OCI-M1 (cell line): ENCODE data around the gene CCNL1.

ENCODE experiments used
- DNase-seq: peaks from one replicate; lab custom pipeline; 2025; lab: John Stamatoyannopoulos, UW

CCNL1 gene

DNA sequence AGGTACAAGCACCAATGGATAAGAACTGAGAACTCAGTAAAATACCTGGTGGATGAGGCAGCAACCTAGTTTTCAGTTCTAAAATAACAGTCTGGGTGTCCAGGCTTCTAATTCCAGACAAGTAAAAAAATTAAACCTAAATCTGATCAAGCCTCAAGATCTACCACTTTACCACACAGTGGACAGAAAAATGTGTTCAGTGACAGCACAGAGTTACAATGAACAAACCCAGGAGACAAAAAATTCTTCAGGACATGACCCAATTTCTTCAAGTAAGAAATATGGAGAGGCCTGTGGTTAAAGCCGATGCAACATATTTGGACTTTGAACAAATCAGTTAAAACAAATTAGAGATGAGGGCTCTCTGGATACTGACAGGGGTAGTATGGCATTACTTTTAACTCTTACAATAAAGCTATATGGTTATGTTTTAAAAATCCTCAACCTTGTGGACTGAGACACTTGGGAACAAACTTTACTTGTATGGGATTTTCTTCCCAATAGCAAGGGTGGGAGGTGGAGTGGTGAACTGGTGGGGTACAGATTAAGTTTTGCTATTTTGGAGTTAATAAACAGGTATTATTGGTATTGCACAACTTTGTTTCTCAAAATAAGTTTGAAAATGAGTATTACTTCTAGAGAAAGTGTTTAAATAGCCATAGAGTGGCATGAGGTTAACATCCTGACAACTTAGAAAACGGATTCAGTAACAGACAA is 14.2 kb downstream of the CCNL1 start:
- no peak for DNase-seq

DNA sequence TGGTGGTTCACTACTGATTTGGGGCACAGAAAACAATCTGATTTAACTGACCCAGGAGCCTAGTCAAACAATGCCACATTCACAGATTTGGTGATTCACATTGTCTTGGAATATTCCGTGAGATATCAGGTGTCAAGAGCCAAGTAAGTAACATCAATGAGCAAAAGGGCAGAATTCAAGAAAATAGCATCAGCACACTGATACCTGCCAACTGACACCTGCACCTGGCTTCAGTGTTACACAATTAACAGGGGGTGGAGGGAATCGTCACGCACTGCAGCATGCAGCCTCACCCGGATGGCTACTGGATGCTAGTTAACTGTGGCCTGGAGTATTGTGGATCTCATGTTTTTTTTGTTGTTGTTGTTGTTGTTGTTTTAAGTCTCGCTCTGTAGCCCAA is 17.6 kb downstream of the CCNL1 start:
- DNase-seq, result no peak

DNA sequence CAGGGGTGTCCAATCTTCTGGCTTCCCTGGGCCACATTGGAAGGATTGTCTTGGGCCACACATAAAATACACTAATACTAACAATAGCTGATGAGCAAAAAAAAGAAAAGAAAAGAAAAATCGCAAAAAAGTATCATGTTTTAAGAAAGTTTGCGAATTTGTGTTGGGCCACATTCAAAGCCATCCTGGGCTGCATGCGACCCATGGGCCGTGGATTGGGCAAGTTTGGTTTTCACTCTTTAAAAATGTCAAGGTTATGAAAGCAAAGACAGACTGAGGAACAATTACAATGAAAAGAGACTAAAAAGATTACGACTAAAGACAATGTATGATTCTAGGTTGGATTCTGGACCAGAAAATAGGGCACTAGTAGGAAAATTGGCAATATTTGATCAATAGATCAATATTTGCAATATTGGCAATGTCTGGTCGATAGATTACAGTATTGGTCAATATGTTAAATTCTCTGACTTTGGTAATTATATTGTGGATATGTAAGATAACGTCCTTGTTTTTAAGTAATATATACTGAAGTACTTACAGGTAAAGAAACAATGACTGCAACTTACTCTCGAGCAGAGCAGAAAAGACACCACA is 19.9 kb downstream of the CCNL1 start:
- no peak for DNase-seq

DNA sequence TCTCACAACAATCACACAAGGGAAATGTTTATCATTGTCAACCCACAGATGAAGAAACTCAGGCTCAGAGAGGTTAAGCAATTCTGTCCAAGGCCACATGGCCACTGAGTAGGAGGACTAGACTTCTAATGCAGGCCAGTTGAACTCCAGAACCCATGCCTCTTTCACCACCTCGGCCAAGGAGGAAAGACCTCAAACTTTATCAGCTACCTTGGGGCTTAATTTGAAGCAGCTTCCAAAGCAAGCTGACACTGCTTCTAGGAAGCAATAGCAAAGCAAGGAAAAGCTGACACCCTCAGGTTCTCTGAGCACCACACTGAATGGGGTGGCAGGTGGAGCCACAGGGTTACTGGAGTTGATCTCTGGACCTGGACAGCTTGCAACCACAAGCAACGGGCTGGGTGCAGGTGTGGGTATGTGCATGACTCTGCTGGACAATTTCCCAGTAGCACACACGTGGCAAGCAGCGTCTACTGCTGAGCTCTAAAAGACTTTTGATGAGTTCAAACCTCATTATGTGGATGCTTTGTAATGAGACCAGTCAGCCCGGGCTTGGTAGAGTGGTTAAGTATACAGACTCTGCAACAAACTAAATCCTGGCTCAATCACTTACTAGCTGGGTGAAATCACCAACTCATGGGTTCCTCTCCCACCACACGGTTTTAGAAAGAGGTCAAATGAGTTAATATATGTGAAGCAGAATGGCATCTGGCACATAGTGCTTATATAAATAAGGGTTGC is 23.1 kb downstream of the CCNL1 start:
- DNase-seq, result no peak

DNA sequence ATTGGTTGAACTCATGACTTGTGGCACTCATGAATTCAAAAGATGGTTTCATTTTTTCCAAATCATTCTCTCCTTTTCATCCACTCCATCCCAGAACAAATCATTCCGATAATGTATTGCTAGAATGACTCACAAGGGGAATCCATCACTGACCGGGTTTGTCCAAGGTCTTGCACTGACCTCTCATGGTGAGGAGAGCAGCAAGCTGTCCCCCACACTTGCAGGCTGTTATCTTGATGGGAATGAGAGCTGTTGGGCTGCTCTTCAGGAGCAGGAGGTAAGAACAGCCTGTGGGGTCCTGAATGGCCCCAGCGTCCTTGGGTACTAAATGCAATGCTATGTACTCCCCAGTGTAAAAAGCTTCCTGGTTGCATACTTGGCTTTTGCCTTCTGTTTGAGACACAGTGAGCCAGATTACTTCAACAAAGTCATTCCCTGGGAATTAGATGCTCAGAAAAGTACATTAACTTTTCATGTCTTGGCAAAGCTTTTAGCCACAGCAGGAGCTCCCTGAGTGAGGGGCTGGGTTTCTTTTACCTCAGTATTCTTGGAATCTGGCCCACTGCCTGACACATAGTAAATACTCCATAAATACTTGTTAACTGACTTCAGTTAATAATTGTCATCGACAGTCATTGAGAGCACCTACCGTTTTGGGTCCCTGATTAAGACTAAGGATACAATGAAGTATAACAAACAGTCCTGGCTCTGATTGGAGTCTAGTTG is 24.1 kb downstream of the CCNL1 start:
- no peak for DNase-seq

DNA sequence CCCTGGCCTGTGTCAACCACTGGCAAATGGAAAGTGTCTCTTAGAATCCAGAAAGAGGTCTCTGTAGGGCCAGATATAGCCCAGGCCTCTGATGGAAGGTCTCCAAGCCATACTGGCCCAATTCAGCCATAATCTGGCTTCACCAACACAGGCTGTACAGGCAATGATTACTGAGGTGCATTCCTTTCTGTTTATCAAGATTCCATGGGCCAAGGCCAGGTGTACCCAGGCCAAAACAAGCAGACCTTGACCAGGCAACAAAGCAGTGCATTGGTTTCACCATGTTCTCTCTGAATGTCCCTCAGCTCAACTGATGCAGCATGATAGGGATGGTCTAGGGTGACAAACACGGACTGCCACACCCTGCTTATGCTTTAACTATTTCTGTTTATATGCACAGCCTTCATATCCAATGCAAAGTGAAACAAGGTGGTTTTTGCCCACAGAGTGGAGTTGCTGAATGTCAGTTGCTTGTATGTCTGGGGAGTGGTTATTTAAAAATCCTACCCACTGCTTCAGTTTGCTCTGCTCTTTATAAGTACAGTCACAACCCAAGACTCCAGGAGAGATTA is 25.2 kb downstream of the CCNL1 start:
- DNase-seq, result peak; percentile 28

DNA sequence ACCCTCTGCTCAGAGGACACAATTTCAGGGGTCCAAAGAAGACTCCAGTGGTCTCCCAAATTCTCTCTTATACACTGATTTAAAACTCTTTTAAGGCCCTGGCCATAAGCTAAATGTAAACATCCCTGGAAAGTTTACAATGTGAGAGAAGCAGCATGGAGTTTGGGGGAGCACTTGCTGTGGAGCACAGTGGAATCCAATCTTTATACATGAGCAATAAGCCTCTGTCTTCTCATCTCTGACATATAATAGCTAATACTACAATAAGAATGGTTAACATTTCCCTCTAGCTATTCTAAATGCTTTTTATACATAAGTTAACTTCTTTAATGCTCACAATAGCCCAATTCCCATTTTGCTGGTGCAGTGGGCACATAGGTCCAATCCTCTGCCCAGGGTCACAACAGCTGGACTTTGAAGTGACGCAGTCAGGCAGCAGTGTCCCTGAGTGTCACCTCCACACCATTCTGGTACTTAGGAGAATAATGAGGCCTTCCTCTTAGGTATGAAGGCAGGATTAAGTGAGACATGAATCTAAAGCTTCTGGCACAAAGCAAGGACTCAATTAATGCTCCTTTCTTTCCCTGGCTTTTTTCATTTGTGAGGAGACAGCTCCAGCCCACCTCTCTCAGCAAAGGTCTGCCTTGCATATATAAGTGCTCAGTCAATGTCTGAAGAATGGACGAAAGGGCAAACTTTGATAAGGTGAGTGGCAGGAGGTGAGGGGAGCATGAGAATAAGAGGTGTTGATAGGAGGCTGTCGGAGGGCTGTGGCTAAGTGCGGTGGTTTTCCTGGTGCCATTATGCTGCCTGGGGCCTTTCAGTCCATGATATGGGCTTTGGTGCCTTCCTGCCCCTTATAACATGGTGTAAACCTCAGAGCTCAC is 26.3 kb downstream of the CCNL1 start:
- DNase-seq, result no peak

DNA sequence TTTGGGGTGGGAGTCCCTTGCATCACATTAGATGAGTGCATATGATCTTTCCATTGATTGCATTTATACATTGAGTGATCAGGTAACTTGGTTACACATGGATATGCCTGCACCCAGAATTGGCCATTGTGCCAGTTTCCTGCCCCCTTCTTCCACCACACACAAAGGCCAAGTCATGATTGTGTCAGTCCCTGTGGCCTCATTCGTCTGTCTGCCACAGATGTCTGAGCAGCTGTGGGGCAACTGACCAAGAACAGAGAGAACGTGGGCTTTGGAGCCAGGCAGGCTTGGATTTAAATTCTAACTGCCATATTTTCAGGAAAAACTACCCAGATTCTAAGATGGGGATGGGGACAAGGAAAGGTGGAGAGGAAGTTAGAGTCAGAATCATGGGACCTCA is 27.0 kb downstream of the CCNL1 start:
- no peak for DNase-seq

DNA sequence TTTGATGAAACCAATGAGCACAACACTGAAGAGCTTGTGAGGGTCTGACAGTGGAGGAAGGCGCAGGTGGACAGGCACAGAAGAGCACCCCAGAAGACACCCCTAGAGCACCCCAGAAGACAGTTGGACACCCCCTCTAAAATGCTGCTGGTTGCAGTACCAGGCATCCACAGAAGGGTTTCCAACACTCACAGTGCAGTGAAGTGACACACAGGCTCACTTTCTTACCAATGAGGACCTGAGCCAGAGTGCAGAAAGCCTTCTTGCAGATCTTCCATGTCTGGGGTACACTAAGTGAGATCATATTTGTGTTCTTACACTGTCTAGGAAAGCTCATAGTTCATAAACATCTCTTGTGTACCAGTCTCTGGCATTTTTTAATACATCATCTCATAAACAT is 27.6 kb downstream of the CCNL1 start:
- DNase-seq, result no peak

DNA sequence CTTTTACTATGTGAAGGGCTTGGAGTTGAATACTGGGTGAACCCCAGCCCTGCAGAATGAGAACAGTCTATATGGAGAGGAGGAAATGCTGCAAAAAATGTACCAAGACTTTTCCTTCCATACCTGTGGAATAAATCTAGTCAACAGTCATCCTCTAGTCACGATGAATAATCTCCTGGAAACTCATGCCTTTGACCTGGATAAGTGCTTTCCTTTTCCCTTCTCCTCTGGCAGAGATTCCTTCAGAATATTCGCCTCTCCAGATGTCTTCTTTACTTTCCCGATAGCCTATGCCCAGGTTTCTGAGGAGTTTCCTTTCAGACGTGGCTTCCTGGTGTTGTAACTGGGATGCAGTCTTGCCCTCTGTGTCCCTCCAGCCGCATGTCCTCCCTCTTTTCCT is 28.1 kb downstream of the CCNL1 start:
- DNase-seq, result no peak

DNA sequence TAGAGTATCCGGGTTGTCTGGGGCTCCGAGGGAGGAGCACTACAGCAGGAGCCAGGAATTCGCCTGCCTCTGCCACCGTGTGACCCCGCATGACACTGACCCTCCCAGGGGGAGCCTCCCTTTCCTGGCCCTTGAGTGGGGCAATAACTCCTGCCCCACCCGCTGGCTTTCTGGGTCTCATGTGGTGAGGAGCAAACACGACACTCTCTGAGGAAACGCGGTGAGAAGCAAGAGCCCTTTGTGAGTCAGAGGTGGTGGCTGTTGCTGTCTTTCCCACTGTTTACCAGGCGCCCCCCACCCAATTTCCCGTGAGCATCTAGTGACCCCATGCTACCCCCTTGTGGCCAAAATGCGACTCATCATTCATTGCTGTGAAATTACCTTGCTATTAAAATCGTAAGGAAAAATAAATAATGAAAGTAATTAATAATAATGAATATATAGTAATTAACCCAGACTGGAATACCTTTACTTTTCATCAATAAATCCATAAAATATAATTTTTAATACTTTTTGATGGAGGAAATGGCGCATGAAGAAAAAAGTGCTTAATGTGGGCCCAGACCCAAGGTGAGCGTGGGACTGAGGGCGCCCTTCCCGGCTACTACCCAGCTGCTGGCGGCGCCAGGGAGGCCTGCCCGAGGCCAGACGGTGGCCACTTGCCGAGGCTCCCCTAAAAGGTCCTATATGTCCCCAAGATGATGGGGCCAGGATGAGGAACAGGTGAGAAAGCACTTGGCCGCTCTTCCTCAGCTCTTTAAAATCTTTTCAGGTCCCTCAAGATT is 29.3 kb downstream of the CCNL1 start:
- peak; percentile 33 for DNase-seq

DNA sequence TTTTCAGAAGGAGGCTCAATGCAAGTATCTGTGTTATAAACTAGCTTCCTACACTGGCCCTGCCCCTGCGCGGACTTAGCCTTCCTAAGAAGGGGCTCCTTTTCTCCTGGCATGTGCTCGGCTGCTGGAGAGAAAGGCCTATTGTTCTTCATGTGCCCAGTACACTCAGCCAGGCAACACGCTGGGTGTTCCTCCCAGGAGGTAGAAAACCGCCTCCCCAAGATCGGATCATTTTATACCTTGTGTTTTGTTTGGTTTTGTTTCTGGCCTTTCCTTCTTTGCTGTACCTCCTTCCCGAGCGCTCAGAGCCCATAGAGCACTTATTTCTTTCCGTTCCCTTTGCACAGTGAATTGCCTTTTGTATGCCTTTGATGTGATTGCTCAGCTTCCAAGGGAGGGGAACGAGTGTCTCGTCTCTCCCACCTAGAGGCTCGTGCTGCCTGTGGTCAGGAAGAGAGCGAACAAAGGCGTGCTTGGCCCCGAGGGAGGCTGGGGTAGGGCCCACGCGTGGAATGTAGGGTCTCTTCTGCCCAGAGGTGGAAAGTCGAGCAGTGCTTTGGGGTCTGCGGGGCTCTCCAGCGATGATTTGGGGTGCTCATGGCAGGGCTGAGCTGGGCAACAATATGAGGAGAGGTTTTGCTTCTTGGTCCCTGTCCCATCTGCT is 30.0 kb downstream of the CCNL1 start:
- DNase-seq, result no peak

DNA sequence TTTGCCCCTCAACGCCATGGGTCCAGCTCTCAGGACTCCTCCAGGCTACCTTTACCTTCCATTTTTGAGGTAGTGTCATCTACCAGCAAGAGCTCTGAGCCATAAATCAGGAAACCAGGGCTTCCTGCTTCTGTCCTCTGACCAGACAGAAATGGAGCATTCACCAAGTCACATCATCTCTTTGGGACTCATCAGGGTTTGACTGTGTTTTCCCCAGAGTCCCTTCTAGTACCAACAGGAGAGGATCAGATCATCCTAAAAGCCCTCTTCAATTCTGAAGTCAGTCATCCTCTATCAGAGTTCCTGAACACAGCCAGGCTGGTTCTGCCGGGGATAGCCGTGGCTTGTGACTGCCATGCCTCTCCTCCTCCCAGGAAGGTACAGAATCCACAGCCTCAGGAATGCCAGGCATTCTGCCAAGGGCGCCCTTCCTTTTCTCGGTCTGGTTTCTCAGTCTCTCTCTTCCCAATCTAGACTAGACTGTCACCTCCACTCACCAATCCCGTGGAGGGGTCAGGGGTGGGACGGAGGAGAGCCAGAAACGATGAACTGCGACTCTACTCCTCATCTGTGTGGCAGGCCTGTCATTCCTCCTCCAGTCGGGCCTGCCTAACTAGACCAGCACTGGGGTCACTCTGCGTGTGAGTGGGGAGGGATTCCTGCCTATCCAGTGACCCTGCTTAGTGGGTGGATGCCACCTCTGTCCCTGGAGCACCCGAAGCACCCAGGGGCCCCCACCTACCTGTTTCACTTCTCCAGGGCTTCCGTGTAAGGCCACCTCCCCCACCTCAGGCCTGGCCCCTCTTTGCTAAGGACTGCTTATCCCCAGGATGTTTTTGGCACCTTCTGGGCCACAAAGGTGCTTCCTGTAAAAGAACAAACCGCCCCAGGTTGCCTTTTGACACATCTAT is 30.9 kb downstream of the CCNL1 start:
- no peak for DNase-seq

DNA sequence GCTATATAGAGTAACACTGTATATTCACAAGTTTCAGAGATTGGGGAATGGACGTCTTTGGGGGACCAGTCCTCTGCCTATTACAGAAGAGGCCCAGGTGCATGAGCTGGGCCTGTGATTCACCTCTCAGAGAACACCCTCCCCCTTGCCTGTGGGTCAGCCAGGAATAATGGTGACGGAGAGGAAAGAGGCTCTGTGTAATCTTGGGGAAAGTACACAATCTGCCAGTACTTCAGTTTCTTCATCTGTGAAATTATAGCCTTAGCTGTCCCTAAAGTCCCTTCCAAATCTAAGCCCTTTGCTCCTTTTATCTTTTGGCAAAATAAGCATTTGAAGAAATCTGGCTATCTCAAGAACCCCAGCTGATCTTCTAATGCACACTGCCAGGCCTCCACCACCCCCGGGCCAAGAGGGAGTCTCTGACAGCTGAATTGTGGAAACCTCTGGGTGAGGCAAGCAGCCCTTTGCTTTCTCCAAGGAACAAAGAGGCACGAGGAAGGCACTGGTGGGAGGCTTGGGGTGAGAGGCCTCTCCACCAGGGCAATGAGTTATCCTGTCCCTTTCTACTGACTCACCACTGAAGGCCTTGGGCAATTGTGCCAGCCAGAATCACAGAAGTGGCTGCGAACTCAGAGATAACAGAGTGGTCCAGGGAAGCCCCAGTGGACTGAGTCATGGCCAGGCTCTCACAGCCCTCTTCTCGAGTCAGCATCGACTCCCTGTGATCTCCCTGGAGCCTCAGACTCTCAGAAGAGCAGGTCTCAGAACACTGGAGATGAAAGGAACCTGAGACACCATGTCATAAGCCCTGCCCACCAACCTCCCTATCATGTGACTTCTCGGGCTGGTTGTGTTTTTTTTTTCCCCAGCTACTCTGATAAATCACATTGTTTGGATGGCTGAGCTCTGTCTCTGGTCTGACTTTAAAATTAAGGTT is 31.8 kb downstream of the CCNL1 start:
- peak; percentile 78 for DNase-seq

DNA sequence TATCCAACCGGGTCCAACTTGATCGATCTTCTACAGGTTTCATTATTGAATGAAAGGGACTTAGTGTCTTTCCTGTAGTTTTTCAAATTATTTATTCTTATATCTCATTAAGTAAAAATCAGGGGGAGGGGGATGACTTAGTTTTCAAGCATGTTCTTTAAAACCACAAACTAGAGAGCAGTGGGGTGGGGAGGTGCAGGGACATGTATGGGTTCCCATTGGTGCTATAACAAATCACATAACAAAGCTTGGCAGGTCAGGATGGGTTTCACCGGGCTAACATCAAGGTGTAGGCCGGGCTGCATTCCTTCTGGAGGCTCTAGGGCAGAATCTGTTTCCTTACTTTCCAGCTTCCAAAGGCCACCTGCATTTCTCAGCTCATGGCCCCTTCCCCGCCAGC is 32.7 kb downstream of the CCNL1 start:
- DNase-seq, result no peak

DNA sequence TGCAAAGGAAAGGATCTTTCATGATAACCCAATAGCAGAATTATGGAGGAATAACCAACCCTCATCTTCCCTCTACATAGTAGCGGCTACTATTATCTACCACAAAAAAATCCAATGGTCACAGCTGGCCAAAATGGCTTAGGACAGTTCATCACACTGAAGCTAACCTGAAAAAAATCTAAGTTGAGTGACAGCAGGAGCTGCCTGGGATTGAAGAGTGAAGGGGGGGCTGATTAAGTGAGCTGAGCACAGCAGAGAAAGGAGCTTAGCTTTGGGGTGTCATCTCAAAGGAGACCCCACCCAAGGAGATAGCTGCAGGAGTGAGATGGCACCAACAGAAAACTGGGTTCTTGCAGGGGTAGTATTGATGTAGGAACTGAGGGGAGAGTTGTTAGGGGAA is 33.6 kb downstream of the CCNL1 start:
- no peak for DNase-seq

DNA sequence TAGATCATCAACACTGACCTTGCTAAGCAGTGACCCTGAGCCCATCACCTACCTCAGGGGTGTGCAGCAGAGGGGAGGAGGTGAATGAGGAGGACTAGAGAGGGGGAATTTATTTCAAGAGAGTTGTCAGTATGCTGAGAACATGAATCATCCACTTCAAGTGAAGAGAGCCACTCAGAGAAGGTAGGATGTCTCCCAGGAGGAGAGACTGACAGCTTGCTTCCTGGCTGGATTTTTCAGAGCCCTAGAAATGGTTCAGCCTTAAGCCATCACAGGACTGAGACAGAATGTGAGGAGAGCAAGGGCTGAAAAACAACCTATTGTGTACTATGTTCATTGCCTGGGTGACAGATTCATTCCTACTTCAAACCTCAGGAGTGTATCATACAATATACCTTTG is 34.8 kb downstream of the CCNL1 start:
- no peak for DNase-seq

DNA sequence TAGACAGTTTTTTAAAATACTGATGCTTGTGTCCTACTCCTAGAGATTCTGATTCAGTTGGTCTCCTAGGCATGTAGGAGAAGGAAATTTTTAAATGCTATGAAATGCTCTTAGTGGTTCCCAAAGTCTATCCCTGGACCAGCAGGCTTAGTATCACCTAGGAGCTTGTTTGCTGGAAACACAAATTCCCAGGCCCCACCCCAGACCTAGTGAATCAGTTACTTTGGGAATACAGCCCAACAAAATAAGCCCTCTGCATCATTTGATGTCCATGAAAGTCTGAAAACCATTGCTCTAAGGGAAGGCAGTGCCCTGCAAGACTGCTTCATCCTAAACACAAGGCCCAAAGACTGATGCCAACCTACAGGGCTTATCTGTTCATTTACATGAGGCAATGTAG is 36.3 kb downstream of the CCNL1 start:
- DNase-seq, result no peak
